Activated T-cell treated with anti-CD3 and anti-CD28 coated beads, Interleukin-2, amount 50 U/mL, for 72 hours (primary cell): ENCODE measurements around the gene EIF2B2. TPM values are rescaled to one million over a fixed set of nuclear protein-coding genes. Genes with fewer than 3 reads are reported as not detected.

Experiments used
- ATAC-seq, 2 donors: fragments of 150-1000 bp; cut with Tn5 transposase; replicated peaks in 1 of 2; 2 replicates each; pipeline ENCODE4 v1.10.0; 2021; ENCODE audit warnings: moderate library complexity in 2 of 2, mild to moderate bottlenecking in 1 of 2
- DNase-seq, 2 donors: peaks; one replicate each; pipeline ENCODE4 v3.0.0; 2021 to 2022; ENCODE audit warnings: mixed read lengths in 1 of 2
- H3K27ac Mint-ChIP-seq: one replicate; pipeline ENCODE4 v1.8.0; 2022; ENCODE audit warnings: mild to moderate bottlenecking, moderate library complexity, mixed read lengths
- H3K27me3 Mint-ChIP-seq: one replicate; pipeline ENCODE4 v1.8.0; 2022; ENCODE audit warnings: low read depth, mixed read lengths
- H3K36me3 Mint-ChIP-seq, 2 donors: one replicate each; pipeline ENCODE4 v1.8.0; 2022; ENCODE audit warnings: mixed read lengths in 2 of 2, mild to moderate bottlenecking in 1 of 2; ENCODE audit not compliant: insufficient read depth in 2 of 2
- H3K4me1 Mint-ChIP-seq: one replicate; pipeline ENCODE4 v1.8.0; 2022; ENCODE audit warnings: low read depth, mixed read lengths
- H3K4me3 Mint-ChIP-seq, 2 donors: one replicate each; pipeline ENCODE4 v1.8.0; 2022; ENCODE audit warnings: mild to moderate bottlenecking in 2 of 2, mixed read lengths in 2 of 2, moderate library complexity in 2 of 2
- H3K9me3 Mint-ChIP-seq, 2 donors: one replicate each; pipeline ENCODE4 v1.8.0; 2022; ENCODE audit warnings: mixed read lengths in 2 of 2
- total RNA-seq, 2 donors: library from RNA; stranded (reverse); gene quantifications; one replicate each; pipeline ENCODE4 v1.2.3, GENCODE V29; 2022

Gene EIF2B2
- total RNA-seq, 2 donors from 2014 or later, result 50.3 to 68.5 TPM

DNA sequence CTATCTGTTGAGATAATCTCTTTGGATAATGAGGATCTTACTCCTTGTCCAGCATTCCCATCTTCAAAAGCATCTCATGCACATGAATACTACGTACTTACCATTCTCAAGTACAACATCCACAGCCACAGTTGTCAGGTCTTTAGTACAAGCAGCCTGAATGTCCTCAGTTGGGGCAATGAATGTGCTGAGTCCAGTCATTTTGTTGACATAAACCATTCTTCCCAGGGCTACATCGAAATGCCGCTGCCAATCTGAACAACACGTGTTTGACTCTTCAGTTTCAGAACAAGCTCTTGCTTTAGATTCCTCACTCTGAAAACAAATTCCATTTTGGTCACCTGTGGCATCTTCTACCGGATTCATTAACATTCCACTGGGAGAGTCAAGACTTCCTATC lies 43.6 kb downstream of the EIF2B2 start:
- H3K4me1 Mint-ChIP-seq, result peaks cover 66% of the 10 kb centered on the region
- ATAC-seq (no peak), DNase-seq (no peak)

GRCh38 chr14:75046899-75047298 lies 44.2 kb downstream of the EIF2B2 start:
- peak; percentile 81 to 83 for ATAC-seq
- peaks cover 71% of the 10 kb centered on the region for H3K4me1 Mint-ChIP-seq
- H3K36me3 Mint-ChIP-seq, result peaks cover 5 to 7% of the 10 kb centered on the region in 2 donors
- no peaks in the 10 kb centered on the region for H3K27me3 Mint-ChIP-seq
- H3K9me3 Mint-ChIP-seq, result no peaks in the 10 kb centered on the region
- no peak for DNase-seq
- H3K27ac Mint-ChIP-seq, result peak overlapping the region; percentile 64
- peak overlapping the region in 1 of 2 donors; percentile 76 for H3K4me3 Mint-ChIP-seq

More for the DNA sequence above, 43.6 kb downstream of the EIF2B2 start:
- Mint-ChIP-seq H3K27me3 (no peaks in the 10 kb centered on the region), H3K9me3 (no peaks in the 10 kb centered on the region), H3K4me3 (peak overlapping the region in 1 of 2 donors; percentile 76), H3K36me3 (peaks cover 5% of the 10 kb centered on the region in 2 donors), H3K27ac (peak overlapping the region; percentile 47)

- DNase-seq (no peak), ATAC-seq (no peak)
- H3K4me3 Mint-ChIP-seq, result peak overlapping the region; percentile 17 to 76
- no peak overlapping the region for H3K27ac Mint-ChIP-seq
- H3K4me1 Mint-ChIP-seq, result peaks cover 75% of the 10 kb centered on the region
- no peaks in the 10 kb centered on the region for H3K9me3 Mint-ChIP-seq
- no peaks in the 10 kb centered on the region for H3K27me3 Mint-ChIP-seq
- peaks cover 5 to 7% of the 10 kb centered on the region in 2 donors for H3K36me3 Mint-ChIP-seq
Measured at GRCh38 chr14:75047506-75047905, 44.8 kb downstream of the EIF2B2 start.

DNA sequence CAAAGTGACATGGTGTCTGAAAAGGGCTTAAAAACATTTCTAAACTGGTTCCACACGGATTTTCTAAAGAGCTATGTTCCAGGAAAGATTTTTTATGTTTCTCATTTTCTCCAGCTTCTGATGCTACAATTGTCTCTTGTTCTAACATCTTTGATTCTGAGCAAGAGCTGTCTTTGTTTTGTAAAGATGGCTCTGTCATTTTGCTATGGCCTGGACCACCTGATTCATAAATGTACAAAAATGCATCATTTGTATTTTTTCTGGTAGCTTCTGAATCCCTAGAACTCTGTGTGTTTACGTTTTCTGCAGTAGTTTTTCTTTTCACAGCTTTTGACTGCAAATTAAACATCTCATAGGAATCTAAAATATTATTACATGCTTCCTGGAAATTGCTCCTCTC lies 45.4 kb downstream of the EIF2B2 start:
- H3K36me3 Mint-ChIP-seq, result peaks cover 5 to 7% of the 10 kb centered on the region in 2 donors
- H3K9me3 Mint-ChIP-seq, result no peaks in the 10 kb centered on the region
- no peak for ATAC-seq
- H3K4me3 Mint-ChIP-seq, result peak overlapping the region in 1 of 2 donors; percentile 55
- no peaks in the 10 kb centered on the region for H3K27me3 Mint-ChIP-seq
- DNase-seq, result no peak
- H3K27ac Mint-ChIP-seq, result peak overlapping the region; percentile 82
- H3K4me1 Mint-ChIP-seq, result peaks cover 81% of the 10 kb centered on the region

- H3K4me3 Mint-ChIP-seq, result no peak overlapping the region
- no peak overlapping the region for H3K27ac Mint-ChIP-seq
- DNase-seq (no peak), ATAC-seq (no peak)
- H3K9me3 Mint-ChIP-seq, result no peaks in the 10 kb centered on the region
- H3K4me1 Mint-ChIP-seq, result peaks cover 90% of the 10 kb centered on the region
- no peaks in the 10 kb centered on the region for H3K27me3 Mint-ChIP-seq
- H3K36me3 Mint-ChIP-seq, result peaks cover 5 to 7% of the 10 kb centered on the region in 2 donors
Measured at GRCh38 chr14:75049136-75049535, 46.4 kb downstream of the EIF2B2 start.

GRCh38 chr14:75049731-75050201 lies 47.0 kb downstream of the EIF2B2 start:
- H3K36me3 Mint-ChIP-seq, result peaks cover 5 to 7% of the 10 kb centered on the region in 2 donors
- DNase-seq (no peak), ATAC-seq (no peak)

DNA sequence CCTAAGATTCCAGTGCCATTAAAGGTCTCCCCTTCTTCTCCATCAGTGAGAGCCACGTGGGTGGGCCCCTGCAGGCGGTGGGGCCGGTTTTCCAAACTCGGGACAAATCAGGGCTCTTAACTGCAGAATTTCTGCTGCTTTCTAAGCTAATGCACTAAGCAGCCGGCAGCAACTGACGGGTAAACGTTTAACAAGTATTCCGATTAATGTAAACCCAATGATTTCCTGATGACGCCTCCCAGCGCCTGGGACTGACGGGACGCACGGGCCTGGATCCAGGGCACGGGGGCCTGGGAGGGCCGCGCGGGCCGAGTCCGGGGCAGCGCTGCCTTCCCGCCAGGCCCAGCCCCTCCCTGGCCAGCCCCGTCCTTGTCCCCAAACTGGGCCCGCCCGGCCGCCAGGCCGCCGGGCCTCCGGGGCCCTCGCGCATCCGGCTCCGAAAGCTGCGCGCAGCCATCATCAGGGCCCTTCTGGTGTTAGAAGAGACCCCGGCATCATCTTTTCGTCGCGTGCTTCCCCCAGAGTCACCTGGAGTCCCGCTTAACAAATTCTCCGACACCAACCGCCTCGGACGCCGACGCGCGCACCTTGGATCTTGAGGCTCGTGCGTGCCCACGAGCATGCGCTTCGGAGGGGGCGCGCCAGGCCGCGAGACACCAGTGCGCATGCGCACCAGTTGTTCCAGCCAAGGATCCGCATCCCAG lies 48.3 kb downstream of the EIF2B2 start, which contains the start of gene MLH3:
Gene MLH3 (minus strand): TSS at position 616 of the 704 bp plus-strand sequence. CDS start 1,812 bp downstream, outside the sequence.
- H3K36me3 Mint-ChIP-seq, result peaks cover 5 to 12% of the 10 kb centered on the region in 2 donors
- no peaks in the 10 kb centered on the region for H3K27me3 Mint-ChIP-seq
- DNase-seq, result peak; percentile 77 to 83
- no peaks in the 10 kb centered on the region for H3K9me3 Mint-ChIP-seq
- ATAC-seq, result peak; percentile 78 to 81
- peak within 1 kb of the TSS; percentile 88 to 95 for H3K4me3 Mint-ChIP-seq
- peaks cover 81% of the 10 kb centered on the region for H3K4me1 Mint-ChIP-seq
- H3K27ac Mint-ChIP-seq, result peak within 1 kb of the TSS; percentile 99

More at GRCh38 chr14:75049731-75050201, 47.0 kb downstream of the EIF2B2 start:
- Mint-ChIP-seq H3K4me1 (peaks cover 86% of the 10 kb centered on the region), H3K27me3 (no peaks in the 10 kb centered on the region), H3K4me3 (peak overlapping the region; percentile 88 to 95), H3K9me3 (no peaks in the 10 kb centered on the region), H3K27ac (peak overlapping the region; percentile 93)

DNA sequence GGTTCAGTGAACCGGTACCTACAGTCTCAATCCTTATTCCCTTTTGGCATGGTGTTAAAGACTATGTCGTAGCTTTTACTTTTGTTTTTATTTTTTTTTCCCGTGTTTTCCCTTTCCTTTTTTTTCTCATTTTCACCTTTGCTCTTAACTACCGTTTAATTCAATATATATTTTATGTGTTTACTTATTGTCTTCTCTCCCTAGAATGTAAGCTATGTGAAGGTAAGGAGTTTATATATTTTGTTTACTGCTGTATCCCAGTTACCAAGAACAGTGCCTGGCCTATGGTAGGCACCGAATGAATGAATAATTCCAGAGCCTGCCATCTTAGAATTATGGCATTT lies 48.8 kb downstream of the EIF2B2 start:
- Mint-ChIP-seq H3K9me3 (no peaks in the 10 kb centered on the region), H3K27me3 (no peaks in the 10 kb centered on the region), H3K36me3 (peaks cover 3 to 12% of the 10 kb centered on the region in 2 donors), H3K4me1 (peaks cover 81% of the 10 kb centered on the region), H3K27ac (peak overlapping the region; percentile 99), H3K4me3 (peak overlapping the region; percentile 88 to 95)
- no peak for ATAC-seq
- DNase-seq, result no peak

DNA sequence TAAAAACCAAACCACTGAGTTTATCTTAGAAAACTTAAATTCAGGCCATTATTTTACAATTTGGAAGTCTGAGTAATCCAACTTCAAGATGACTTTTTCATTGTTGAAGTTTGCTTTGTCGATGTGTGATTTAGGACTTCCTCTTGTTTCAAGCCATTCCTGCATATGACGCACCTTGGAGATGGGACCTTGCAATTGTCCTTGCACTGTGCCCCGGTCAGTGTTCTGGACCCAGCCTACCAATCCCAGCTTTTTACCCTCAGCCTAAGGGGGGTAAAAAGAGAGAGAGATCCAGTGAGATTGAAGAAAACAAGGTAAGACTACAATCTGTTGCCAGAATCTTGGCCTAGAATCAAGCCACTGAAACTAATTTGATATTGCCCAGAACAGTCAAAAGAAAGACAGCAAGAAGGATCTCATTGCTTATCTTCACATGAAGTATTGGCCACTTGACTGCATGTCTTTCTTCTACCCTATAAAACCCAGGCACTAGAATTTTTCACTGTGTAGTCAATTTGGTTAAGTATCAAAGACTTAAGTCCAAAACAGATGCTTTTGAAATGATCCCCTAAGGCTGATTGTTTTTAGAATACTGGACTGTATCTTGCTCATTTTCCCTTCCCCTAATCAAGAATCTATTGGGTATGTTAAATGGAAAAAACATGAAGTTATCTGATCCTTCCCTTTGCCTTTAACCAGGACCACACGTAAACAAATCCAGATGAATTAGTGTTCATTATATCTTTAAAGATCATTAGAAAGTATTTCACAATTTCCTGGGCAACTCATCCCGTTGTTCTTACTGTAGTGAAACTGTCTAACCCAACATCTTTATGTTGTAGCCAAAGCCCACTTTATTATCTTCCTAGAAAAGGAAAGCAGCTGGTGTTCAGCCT lies 50.9 kb downstream of the EIF2B2 start:
- Mint-ChIP-seq H3K36me3 (peaks cover 3 to 12% of the 10 kb centered on the region in 2 donors), H3K27me3 (no peaks in the 10 kb centered on the region), H3K4me1 (peaks cover 64% of the 10 kb centered on the region), H3K4me3 (no peak overlapping the region), H3K27ac (no peak overlapping the region), H3K9me3 (no peaks in the 10 kb centered on the region)
- no peak for ATAC-seq
- no peak for DNase-seq

DNA sequence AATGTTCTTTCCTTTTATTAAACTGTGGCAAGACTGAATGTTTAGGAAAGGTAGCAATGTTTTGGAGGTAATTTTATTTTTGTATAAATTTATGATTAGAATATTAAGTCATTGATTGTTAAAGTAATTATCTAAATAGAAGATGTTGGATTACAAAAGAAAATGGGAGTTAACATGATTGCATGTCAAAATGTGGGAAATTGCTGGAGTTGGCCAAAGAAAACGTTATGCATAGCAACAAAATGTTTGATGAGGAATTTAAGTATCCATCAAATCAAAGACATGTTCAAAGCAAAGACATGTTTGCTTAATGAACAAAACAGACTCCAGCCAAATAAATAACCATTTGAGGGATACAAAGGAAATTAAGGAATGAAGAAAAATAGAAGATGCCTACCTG lies 51.7 kb downstream of the EIF2B2 start:
- no peak overlapping the region for H3K27ac Mint-ChIP-seq
- no peaks in the 10 kb centered on the region for H3K27me3 Mint-ChIP-seq
- H3K4me1 Mint-ChIP-seq, result peaks cover 62% of the 10 kb centered on the region
- ATAC-seq, result no peak
- no peak for DNase-seq
- H3K9me3 Mint-ChIP-seq, result no peaks in the 10 kb centered on the region
- H3K4me3 Mint-ChIP-seq, result no peak overlapping the region
- peaks cover 1 to 13% of the 10 kb centered on the region in 2 donors for H3K36me3 Mint-ChIP-seq

DNA sequence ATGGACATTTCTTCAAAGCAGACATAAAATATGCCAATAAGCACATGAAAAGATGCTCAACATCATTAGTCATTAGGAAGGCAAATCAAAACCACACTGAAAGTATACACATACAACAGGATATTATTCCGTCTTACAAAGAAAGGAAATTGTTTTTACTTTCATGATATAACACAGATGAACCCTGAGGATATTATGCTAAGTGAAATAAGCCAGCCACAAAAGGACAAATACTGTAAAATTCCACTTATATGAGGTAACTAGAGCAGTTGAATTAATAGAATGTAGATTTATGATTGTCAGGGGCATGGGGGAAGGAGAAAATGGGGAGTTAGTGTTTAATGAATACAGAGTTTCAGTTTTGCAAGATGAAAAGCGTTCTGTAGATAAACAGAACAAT lies 56.9 kb downstream of the EIF2B2 start:
- Mint-ChIP-seq H3K4me3 (peak overlapping the region in 1 of 2 donors; percentile 22), H3K4me1 (peaks cover 59% of the 10 kb centered on the region), H3K27ac (no peak overlapping the region), H3K36me3 (peaks cover 7 to 29% of the 10 kb centered on the region in 2 donors), H3K27me3 (no peaks in the 10 kb centered on the region), H3K9me3 (no peaks in the 10 kb centered on the region)
- no peak for DNase-seq
- no peak for ATAC-seq

- Mint-ChIP-seq H3K36me3 (peaks cover 7 to 29% of the 10 kb centered on the region in 2 donors), H3K27me3 (no peaks in the 10 kb centered on the region), H3K4me1 (peaks cover 57% of the 10 kb centered on the region), H3K4me3 (peak overlapping the region in 1 of 2 donors; percentile 32), H3K27ac (no peak overlapping the region), H3K9me3 (no peaks in the 10 kb centered on the region)
- DNase-seq, result no peak
- ATAC-seq, result no peak
Measured at GRCh38 chr14:75060420-75060819, 57.7 kb downstream of the EIF2B2 start.
